NCI-H510A treated with DMSO at 0.1 percent for 48 hours (cell line): ENCODE results near the gene PCDHB2.
"Not testable (repeated sequence)": the region's sequence is repeated elsewhere in the genome, so short reads cannot be mapped to it uniquely, and the experiment has no call there.

Experiments used
- DNase-seq: peaks from one replicate; lab custom pipeline; 2025; lab: John Stamatoyannopoulos, UW

The PCDHB2 gene

DNA sequence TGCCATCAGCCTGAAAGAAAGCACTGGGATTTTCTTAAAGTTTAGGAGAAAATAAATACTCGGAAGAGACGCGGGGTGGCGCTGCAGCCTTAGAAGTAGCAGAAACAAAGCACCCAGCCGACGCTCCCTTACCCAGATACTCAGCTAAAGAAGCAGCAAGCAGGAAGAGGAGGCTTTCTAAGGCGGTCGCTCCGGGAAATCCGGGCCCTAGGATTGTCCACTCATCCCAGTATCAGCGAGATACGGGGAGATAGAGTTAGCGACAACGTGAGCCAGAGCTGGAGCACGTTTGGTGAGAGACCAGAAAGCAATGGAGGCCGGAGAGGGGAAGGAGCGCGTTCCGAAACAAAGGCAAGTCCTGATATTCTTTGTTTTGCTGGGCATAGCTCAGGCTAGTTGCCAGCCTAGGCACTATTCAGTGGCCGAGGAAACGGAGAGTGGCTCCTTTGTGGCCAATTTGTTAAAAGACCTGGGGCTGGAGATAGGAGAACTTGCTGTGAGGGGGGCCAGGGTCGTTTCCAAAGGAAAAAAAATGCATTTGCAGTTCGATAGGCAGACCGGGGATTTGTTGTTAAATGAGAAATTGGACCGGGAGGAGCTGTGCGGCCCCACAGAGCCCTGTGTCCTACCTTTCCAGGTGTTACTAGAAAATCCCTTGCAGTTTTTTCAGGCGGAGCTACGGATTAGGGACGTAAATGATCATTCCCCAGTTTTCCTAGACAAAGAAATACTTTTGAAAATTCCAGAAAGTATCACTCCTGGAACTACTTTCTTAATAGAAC, at the start of gene PCDHB2:
PCDHB2 (plus strand) TSS at position 135 of the 782 bp plus-strand sequence; CDS start at position 311, 176 bp downstream.
- DNase-seq, result peak; percentile 42

DNA sequence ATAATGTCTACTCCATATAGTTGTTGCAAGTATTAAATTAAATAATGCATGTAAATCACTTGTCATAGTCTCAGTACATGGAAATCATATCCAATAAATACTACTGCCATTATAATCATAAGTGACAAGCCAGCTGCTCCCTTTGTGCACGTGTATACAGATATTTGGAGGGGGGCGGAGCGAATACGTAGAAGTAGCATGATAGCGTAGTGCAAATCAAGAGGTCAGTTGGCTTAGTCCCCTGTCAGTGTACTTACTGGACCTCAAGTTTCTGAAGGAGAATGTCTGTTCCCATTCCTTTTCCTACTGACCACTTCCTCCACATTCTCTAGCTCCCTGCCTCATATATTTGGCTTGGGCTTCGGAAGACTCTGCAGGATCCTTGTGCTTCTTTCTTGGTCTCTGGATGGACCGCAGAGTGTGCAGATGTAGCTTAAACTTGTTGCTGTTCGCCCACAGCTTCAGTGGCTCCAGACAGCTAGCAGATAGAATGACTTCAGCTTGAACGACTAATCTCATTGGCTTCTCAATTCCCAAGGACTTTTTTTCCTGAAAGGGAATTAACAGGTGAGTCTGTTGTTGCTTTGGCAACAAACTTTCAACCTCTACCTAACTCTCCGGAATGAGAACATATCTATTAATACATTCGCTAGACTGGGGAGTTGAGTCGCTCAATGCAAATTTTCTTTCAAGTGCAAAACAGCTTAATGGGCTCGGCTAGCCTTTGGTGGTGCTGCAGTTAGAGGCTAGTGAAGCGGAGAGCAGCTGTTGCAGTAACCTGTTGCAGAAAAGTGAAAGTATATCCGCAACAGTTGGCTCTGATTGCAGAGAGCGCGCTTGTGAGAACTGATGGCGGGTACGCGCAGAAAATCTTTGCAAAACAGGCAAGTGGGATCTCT, 43.5 kb upstream of the PCDHB2 start, which contains the start of gene PCDHB1:
PCDHB1 (plus strand) TSS at position 753 of the 899 bp plus-strand sequence; CDS start at position 850, 97 bp downstream.
- DNase-seq, result peak; percentile 43

DNA sequence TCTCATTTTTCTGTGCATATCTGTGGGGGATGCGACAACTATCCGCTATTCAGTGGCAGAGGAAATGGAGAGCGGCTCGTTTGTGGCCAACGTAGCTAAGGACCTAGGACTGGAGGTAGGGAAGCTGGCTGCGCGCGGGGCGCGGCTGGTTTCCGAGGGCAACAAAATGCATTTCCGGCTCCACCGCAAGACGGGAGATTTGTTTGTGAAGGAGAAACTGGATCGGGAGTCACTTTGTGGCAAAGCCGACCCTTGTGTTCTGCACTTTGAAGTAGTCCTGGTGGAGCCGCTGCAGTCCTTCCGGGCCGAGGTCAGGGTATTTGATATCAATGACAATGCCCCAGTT, 42.9 kb upstream of the PCDHB2 start:
- peak; percentile 43 for DNase-seq

DNA sequence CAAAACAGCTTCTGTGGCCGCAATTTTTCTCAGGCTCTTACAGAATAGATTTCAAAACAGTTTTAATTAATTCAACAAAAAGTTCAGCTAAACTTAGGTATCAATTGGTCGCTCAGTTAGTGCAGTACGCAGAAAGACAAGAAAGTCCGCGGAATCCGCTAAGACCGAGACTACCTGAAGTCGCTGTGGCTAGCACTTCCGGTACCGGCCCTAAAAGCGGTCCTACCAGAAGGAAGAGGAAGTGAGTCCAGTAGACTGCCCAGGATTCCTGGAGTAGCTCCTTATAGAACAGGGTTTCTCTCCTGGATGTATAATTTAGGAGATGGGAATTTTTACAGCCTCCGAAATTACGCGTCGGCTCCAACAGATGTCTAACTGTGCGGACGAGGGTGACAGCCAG, 16.6 kb upstream of the PCDHB2 start:
- peak; percentile 6 for DNase-seq

DNA sequence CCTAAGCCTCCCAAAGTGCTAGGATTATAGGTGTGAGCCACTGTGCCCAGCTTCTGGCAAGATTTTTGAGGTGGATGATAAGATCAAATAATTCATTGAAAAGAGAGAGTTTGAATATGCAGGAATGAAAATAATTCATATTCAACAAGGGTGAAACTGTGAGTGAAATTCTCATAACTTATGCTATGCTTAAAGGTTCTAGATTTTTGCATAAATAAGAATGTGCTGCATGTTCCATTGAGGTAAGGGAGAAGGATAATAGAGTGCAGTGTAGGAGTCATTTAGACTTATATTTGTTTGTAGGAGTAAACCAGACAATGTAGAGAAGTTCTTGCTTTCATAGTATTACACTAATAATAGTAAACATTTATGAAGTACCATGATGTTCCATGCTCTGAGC, 12.2 kb upstream of the PCDHB2 start:
- DNase-seq, result no peak

DNA sequence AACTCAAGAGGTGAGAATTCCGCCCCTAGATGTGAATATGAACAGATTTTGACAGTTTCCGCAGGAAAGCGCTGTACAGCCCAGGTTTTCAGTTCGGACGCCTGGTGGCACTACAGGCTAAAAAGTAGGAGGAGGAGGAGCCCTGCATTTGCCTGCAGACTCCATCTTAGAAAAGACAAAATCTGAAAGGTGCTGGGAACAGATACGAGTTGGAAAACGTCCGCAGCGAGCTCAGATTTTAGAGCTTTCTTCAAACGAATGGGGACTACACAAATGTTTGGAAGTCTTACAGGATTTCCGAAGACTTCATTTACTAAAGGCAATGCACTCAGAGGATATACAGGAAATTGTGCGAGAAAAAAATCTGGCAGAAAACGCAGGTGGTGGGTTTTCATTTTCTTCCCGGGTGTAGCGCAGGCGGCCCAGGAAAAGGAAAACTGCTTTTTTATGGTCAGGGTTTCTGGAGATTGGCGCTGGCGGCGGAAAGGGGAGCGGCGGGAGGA, 9.9 kb upstream of the PCDHB2 start:
- DNase-seq, result peak; percentile 53

DNA sequence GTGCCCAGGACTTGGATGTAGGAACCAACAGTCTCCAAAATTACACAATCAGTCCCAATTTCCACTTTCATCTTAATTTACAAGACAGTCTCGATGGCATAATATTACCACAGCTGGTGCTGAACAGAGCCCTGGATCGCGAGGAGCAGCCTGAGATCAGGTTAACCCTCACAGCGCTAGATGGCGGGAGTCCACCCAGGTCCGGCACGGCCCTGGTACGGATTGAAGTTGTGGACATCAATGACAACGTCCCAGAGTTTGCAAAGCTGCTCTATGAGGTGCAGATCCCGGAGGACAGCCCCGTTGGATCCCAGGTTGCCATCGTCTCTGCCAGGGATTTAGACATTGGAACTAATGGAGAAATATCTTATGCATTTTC, 837 bp downstream of the PCDHB2 start:
- DNase-seq, result no peak

DNA sequence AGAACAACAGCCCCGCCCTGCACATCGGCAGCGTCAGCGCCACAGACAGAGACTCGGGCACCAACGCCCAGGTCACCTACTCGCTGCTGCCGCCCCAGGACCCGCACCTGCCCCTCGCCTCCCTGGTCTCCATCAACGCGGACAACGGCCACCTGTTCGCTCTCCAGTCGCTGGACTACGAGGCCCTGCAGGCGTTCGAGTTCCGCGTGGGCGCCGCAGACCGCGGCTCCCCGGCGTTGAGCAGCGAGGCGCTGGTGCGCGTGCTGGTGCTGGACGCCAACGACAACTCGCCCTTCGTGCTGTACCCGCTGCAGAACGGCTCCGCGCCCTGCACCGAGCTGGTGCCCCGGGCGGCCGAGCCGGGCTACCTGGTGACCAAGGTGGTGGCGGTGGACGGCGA, 1.8 kb downstream of the PCDHB2 start:
- DNase-seq, result not testable (repeated sequence)

DNA sequence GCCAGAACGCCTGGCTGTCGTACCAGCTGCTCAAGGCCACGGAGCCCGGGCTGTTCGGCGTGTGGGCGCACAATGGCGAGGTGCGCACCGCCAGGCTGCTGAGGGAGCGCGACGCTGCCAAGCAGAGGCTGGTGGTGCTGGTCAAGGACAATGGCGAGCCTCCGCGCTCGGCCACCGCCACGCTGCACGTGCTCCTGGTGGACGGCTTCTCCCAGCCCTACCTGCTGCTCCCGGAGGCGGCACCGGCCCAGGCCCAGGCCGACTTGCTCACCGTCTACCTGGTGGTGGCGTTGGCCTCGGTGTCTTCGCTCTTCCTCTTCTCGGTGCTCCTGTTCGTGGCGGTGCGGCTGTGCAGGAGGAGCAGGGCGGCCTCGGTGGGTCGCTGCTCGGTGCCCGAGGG, 2.2 kb downstream of the PCDHB2 start:
- not testable (repeated sequence) for DNase-seq

DNA sequence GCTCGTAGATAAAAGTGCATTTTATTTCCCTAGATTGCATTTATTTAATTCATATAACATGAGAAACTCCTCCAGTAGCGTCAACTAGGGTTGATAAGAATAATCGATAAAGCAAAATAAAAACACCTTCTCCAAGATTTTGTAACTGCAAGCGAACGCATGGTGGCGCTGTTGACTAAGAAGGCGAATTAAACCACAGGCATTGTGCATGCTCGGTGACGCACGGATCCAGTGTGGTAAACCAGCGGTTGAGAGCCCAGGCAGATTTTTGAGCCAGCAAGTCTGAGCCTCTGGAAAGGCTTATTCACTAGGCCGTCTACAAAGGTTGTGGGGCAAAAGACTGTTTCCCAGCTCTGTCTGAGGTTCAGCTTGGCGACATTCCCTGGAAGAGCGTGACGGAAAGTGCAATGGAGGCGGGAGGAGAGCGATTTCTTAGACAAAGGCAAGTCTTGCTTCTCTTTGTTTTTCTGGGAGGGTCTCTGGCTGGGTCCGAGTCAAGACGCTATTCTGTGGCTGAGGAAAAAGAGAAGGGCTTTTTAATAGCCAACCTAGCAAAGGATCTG, 5.9 kb downstream of the PCDHB2 start, which contains the start of gene PCDHB3:
PCDHB3 (plus strand) TSS at position 231 of the 563 bp plus-strand sequence; CDS start at position 408, 177 bp downstream.
- no peak for DNase-seq

DNA sequence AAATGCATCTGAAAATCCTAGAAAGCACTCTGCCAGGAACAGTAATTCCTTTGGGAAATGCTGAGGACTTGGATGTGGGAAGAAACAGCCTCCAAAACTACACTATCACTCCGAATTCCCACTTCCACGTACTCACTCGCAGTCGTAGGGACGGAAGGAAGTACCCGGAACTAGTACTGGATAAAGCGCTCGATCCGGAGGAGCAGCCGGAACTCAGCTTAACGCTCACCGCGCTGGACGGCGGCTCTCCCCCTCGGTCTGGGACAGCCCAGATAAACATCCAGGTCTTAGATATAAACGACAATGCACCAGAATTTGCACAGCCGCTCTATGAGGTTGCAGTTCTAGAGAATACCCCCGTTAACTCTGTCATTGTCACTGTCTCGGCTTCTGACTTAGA, 6.6 kb downstream of the PCDHB2 start:
- DNase-seq, result no peak

DNA sequence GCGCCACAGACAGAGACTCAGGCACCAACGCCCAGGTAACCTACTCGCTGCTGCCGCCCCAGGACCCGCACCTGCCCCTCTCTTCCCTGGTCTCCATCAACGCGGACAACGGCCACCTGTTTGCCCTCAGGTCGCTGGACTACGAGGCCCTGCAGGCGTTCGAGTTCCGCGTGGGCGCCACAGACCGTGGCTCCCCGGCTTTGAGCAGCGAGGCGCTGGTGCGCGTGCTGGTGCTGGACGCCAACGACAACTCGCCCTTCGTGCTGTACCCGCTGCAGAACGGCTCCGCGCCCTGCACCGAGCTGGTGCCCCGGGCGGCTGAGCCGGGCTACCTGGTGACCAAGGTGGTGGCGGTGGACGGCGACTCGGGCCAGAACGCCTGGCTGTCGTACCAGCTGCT, 7.7 kb downstream of the PCDHB2 start:
- DNase-seq, result not testable (repeated sequence)

DNA sequence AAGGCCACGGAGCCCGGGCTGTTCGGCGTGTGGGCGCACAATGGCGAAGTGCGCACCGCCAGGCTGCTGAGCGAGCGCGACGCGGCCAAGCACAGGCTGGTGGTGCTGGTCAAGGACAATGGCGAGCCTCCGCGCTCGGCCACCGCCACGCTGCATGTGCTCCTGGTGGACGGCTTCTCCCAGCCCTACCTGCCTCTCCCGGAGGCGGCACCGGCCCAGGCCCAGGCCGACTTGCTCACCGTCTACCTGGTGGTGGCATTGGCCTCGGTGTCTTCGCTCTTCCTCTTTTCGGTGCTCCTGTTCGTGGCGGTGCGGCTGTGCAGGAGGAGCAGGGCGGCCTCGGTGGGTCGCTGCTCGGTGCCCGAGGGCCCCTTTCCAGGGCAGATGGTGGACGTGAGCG, 8.1 kb downstream of the PCDHB2 start:
- not testable (repeated sequence) for DNase-seq

DNA sequence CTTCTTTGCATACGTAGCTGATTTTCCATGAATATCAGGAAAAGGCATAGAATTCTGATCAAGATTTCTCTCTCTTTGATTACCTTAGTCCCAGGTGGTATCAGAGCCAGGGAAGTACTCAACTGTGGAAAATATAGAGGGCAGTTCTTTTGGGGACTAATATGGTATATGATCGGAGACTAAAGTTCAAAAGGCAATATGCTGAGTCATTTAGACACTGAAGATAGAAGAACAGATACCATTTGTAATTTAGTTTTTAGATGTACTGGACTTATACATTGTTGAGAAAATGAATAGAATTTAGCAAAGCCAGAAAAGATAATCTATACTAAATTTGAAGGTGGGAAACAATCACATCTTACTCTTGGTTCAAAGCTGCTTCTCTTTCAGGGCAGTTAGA, 10.9 kb downstream of the PCDHB2 start:
- no peak for DNase-seq

DNA sequence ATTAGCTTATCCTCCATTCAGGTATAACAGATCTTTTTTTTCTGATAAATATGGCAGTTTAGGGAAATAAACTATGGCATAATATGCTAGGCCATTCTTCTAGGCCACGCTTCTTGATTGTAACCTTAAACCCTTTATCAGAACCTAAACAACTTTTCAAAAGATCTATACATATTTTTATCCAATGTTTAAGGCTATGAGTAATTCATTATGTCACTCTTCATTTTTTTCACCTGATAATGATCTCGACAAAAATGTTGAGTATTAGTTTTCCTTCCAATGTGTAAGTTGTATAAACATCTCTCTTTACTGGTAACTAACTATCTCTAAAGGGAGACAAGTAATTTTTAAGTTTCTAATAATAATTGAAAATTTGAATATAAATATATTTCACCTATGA, 24.8 kb downstream of the PCDHB2 start:
- DNase-seq, result no peak

DNA sequence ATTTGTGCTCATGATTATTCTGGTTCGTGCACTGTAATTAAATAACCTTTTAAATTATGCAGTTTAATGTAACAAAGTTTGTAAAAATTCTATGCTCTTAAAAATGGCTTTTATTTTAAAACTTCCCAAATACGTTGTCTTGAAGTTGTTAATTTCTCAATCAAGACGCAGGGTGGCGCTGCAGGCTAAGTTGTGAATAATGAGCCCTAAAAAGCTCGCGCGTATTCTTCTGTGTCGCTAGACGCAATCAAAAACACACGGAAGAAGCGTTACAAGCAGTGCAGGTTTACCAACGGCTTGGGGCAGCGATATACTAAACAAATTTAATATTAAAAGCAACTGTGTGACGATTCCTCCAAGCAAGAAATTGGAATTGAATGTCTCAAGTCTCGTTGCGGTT, 27.1 kb downstream of the PCDHB2 start, which contains the start of gene PCDHB4:
PCDHB4 (plus strand) TSS at position 256 of the 400 bp plus-strand sequence. CDS start 181 bp downstream, outside the sequence.
- DNase-seq, result no peak

DNA sequence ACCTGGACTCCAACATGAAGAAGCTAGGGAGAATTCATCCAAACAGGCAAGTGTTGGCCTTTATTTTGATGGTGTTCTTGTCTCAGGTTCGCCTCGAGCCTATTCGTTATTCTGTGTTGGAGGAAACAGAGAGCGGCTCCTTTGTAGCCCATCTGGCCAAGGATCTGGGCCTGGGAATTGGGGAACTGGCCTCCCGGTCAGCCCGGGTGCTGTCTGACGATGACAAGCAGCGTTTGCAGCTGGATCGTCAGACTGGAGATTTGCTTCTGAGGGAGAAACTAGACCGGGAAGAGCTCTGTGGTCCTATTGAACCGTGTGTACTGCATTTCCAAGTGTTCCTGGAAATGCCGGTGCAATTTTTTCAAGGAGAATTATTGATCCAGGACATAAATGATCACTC, 27.6 kb downstream of the PCDHB2 start:
- no peak for DNase-seq

DNA sequence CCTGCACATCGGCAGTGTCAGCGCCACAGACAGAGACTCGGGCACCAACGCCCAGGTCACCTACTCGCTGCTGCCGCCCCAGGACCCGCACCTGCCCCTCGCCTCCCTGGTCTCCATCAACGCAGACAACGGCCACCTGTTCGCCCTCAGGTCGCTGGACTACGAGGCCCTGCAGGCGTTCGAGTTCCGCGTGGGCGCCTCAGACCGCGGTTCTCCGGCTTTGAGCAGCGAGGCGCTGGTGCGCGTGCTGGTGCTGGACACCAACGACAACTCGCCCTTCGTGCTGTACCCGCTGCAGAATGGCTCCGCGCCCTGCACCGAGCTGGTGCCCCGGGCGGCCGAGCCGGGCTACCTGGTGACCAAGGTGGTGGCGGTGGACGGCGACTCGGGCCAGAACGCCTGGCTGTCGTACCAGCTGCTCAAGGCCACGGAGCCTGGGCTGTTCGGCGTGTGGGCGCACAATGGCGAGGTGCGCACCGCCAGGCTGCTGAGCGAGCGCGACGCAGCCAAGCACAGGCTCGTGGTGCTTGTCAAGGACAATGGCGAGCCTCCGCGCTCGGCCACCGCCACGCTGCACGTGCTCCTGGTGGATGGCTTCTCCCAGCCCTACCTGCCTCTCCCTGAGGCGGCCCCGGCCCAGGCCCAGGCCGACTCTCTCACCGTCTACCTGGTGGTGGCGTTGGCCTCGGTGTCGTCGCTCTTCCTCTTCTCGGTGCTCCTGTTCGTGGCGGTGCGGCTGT, 29.2 kb downstream of the PCDHB2 start:
- DNase-seq, result not testable (repeated sequence)

DNA sequence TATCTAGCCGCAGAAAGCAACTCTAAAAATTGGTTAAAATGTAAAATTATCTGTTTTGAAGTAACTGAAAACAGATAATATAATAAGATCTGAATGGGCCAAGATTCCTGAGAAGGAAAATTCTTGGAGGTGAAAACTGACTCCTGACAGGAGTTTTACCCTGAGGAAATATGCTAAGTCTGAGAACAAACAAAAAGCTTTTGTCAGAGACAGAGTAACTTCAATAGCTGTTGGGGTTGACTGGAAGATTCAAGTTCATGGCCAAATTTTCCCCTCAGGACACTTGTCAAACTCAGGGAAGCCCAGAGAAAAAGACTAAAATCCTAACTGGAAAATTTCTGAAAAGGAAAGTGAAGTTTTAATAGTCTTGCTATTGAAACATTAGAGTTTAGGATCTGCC, 32.9 kb downstream of the PCDHB2 start:
- DNase-seq, result no peak

DNA sequence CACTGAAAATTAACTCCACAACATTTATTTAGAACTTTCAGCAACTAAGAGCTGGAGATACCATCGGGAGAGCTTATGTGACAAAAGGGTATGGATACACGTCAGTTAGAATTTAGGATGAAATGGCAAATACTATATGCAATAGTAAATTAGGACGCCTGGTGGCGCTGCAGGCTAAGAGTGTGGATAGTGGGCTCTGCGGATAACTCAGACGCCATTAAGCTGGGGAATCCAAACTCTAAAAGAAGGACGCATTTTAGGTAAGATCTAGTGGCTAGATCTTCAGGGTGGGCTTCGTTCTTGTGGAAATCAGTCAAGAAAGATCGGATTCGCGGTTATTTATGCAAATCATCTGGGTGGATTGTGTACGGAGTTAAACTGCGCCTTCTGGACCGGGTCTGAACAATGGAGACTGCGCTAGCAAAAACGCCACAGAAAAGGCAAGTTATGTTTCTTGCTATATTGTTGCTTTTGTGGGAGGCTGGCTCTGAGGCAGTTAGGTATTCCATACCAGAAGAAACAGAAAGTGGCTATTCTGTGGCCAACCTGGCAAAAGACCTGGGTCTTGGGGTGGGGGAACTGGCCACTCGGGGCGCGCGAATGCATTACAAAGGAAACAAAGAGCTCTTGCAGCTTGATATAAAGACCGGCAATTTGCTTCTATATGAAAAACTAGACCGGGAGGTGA, 40.8 kb downstream of the PCDHB2 start, which contains the start of gene PCDHB5:
PCDHB5 (plus strand) TSS at position 177 of the 688 bp plus-strand sequence; CDS start at position 406, 229 bp downstream.
- DNase-seq, result no peak
